DND-41 (cell line): ENCODE measurements around the gene ACLY.

Source experiments
- EZH2 ChIP-seq: IDR thresholded peaks from 3 replicates; pipeline ENCODE4 v1.6.1; 2012; ENCODE audit warnings: borderline replicate concordance, low read depth, mild to moderate bottlenecking, moderate library complexity, low read length, inconsistent platforms; ENCODE audit not compliant: severe bottlenecking
- TF ChIP-seq, protein P1 (sequence below): IDR thresholded peaks from 2 replicates; pipeline ENCODE4 v1.5.1; 2012; ENCODE audit warnings: borderline replicate concordance, low read length, moderate library complexity, mild to moderate bottlenecking; ENCODE audit not compliant: poor library complexity, severe bottlenecking; ENCODE audit errors: extremely low read depth

DNA sequence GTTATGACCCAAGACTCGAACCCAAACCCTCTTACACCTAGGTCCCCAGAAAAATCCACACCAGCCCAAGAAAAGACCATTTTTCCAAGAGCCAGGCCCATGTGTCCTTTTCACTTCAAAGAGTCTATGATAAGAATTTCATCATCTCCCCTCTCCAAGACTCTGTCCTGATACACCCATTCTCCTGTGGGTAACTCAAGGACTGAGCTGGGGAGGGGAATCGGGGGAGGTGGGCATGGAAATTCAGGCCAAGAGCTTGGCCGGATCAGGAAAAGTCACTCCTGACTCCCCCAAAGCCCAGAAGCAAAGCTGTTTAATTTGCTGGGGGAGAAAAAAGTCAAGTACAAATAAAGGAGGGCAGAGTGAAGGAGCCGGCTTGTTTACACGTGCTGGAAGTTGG, 3.7 kb downstream of the ACLY start:
- TF ChIP-seq, protein P1, sequence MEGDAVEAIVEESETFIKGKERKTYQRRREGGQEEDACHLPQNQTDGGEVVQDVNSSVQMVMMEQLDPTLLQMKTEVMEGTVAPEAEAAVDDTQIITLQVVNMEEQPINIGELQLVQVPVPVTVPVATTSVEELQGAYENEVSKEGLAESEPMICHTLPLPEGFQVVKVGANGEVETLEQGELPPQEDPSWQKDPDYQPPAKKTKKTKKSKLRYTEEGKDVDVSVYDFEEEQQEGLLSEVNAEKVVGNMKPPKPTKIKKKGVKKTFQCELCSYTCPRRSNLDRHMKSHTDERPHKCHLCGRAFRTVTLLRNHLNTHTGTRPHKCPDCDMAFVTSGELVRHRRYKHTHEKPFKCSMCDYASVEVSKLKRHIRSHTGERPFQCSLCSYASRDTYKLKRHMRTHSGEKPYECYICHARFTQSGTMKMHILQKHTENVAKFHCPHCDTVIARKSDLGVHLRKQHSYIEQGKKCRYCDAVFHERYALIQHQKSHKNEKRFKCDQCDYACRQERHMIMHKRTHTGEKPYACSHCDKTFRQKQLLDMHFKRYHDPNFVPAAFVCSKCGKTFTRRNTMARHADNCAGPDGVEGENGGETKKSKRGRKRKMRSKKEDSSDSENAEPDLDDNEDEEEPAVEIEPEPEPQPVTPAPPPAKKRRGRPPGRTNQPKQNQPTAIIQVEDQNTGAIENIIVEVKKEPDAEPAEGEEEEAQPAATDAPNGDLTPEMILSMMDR: no peak
- no peak for TF ChIP-seq EZH2
